Endothelial cell of umbilical vein (primary cell): ENCODE results near the gene ODAD4. TPM values are rescaled to one million over a fixed set of nuclear protein-coding genes. Genes with fewer than 3 reads are reported as not detected.

Experiments used
- BruUV-seq: library from RNA; stranded (reverse); fragments of 400-500 nt; replicated peaks from 2 replicates; lab custom pipeline; 2021; lab: Mats Ljungman, UMichigan
- CTCF ChIA-PET: fragments of 300-600, 350-600 bp; sonication (Branson Sonifier 250); formaldehyde crosslinking; loops from one replicate; lab custom pipeline; 2021; ENCODE audit warnings: antibody characterized with exemption, inconsistent platforms; lab: Charles Lee
- POLR2A ChIA-PET: fragments of 300-600, 350-600 bp; sonication (Branson Sonifier 250); formaldehyde crosslinking; loops from one replicate; lab custom pipeline; 2021; ENCODE audit warnings: antibody characterized with exemption, inconsistent platforms; lab: Charles Lee
- DNase-seq: peaks from one replicate; pipeline ENCODE4 v3.0.0-alpha.2; 2011; ENCODE audit warnings: low read depth, low spot score
- FAIRE-seq: peaks from 2 replicates; lab custom pipeline; 2011; peaks lifted over from hg19 to GRCh38; lab: Jason Lieb, UNC
- H2AFZ ChIP-seq: 2 replicates; pipeline ENCODE4 v1.6.0; 2012; ENCODE audit warnings: low read depth, low read length, control low read depth, inconsistent platforms
- H3K27ac ChIP-seq: 2 replicates; pipeline ENCODE4 v1.5.1; 2011; ENCODE audit warnings: low read depth, mild to moderate bottlenecking, control low read depth, low read length, moderate library complexity; ENCODE audit not compliant: insufficient read depth
- H3K27me3 ChIP-seq, 2 experiments: 2 replicates each; pipeline versions ENCODE4 v1.6.0 to v1.6.1; 2011; ENCODE audit warnings: low read length in 2 of 2, mixed read lengths in 1 of 2; ENCODE audit not compliant: control insufficient read depth in 2 of 2, insufficient read depth in 2 of 2
- H3K36me3 ChIP-seq, 2 experiments: 2 replicates in 1 of 2; 3 replicates in 1 of 2; pipeline ENCODE4 v1.5.1; 2011; ENCODE audit warnings: low read length in 2 of 2, mild to moderate bottlenecking in 1 of 2, moderate library complexity in 1 of 2; ENCODE audit not compliant: control insufficient read depth in 2 of 2, insufficient read depth in 2 of 2; ENCODE audit errors: extremely low read depth in 1 of 2
- H3K4me1 ChIP-seq: 3 replicates; pipeline ENCODE4 v1.5.1; 2011; ENCODE audit warnings: mild to moderate bottlenecking, low read length; ENCODE audit not compliant: control insufficient read depth, insufficient read depth; ENCODE audit errors: extremely low read depth
- H3K4me2 ChIP-seq: 2 replicates; pipeline ENCODE4 v1.6.1; 2011; ENCODE audit warnings: low read length, control low read depth, mixed read lengths; ENCODE audit not compliant: insufficient read depth
- H3K4me3 ChIP-seq, 3 experiments: fragments of 200-600 bp in 1 of 3; sonication (generic), shearing (Covaris generic) in 1 of 3; replicated peaks in 1 of 3; 2 replicates each; pipeline ENCODE4 v1.5.1; 2011 to 2016; ENCODE audit warnings: control low read depth in 3 of 3, low read length in 3 of 3, mild to moderate bottlenecking in 2 of 3, inconsistent platforms in 1 of 3, low read depth in 1 of 3, moderate library complexity in 1 of 3; ENCODE audit not compliant: insufficient read depth in 1 of 3
- H3K79me2 ChIP-seq: 2 replicates; pipeline ENCODE4 v1.6.0; 2012; ENCODE audit warnings: low read length, inconsistent platforms; ENCODE audit not compliant: control insufficient read depth, insufficient read depth
- H3K9ac ChIP-seq: replicated peaks from 2 replicates; pipeline ENCODE3; 2011; ENCODE audit warnings: low read length, control low read depth; ENCODE audit not compliant: insufficient read depth; ENCODE audit errors: extremely low read depth
- H3K9me1 ChIP-seq: replicated peaks from 3 replicates; pipeline ENCODE4 v1.6.0; 2011; ENCODE audit warnings: mild to moderate bottlenecking, low read length; ENCODE audit not compliant: control insufficient read depth, insufficient read depth; ENCODE audit errors: extremely low read depth
- H3K9me3 ChIP-seq: replicated peaks from 2 replicates; pipeline ENCODE4 v1.5.1; 2012; ENCODE audit warnings: low read length, inconsistent platforms; ENCODE audit not compliant: control insufficient read depth, insufficient read depth
- H4K20me1 ChIP-seq: replicated peaks from 2 replicates; pipeline ENCODE3; 2011; ENCODE audit warnings: mild to moderate bottlenecking, low read length; ENCODE audit not compliant: control insufficient read depth, insufficient read depth; ENCODE audit errors: extremely low read depth
- CTCF ChIP-seq, 2 donors: IDR thresholded peaks; 1 replicate in 1 of 2; 2 replicates in 1 of 2; pipeline ENCODE4 v1.5.1; 2011; ENCODE audit warnings: low read length in 2 of 2, mild to moderate bottlenecking in 2 of 2, moderate library complexity in 2 of 2, control low read depth in 1 of 2, inconsistent platforms in 1 of 2, low read depth in 1 of 2; ENCODE audit not compliant: insufficient read depth in 1 of 2; ENCODE audit errors: extremely low read depth in 1 of 2
- EZH2 ChIP-seq: IDR thresholded peaks from 2 replicates; pipeline ENCODE4 v1.6.1; 2012; ENCODE audit warnings: borderline replicate concordance, low read depth, mild to moderate bottlenecking, moderate library complexity, low read length, inconsistent platforms; ENCODE audit not compliant: severe bottlenecking
- FOS ChIP-seq: IDR thresholded peaks from 2 replicates; pipeline ENCODE4 v1.6.1; 2011; ENCODE audit warnings: mild to moderate bottlenecking, low read length, moderate library complexity, borderline replicate concordance; ENCODE audit not compliant: insufficient read depth
- GATA2 ChIP-seq: IDR thresholded peaks from 2 replicates; pipeline ENCODE4 v1.7.0; 2011; ENCODE audit warnings: low read depth, mild to moderate bottlenecking, moderate library complexity, mixed read lengths, low read length; ENCODE audit not compliant: insufficient read length, insufficient read depth
- JUN ChIP-seq: IDR thresholded peaks from 2 replicates; pipeline ENCODE4 v1.6.1; 2011; ENCODE audit warnings: borderline replicate concordance, low read depth; ENCODE audit not compliant: insufficient read length, insufficient read depth
- MAX ChIP-seq: IDR thresholded peaks from 2 replicates; pipeline ENCODE4 v1.6.1; 2011; ENCODE audit not compliant: insufficient read depth, insufficient read length
- MYC ChIP-seq: IDR thresholded peaks from one replicate; pipeline ENCODE4 v1.6.1; 2011; ENCODE audit warnings: mild to moderate bottlenecking, low read depth, low read length
- POLR2A ChIP-seq: IDR thresholded peaks from 2 replicates; pipeline ENCODE4 v1.6.1; 2012; ENCODE audit warnings: low read depth, mild to moderate bottlenecking, control low read depth, low read length
- POLR2AphosphoS5 ChIP-seq: IDR thresholded peaks from 2 replicates; pipeline ENCODE4 v1.6.1; 2012; ENCODE audit warnings: low read depth, mild to moderate bottlenecking, control low read depth, low read length, moderate library complexity; ENCODE audit not compliant: insufficient read depth
- dilution Hi-C: fragments of 300-500 bp; cut with MboI; formaldehyde crosslinking; loops from one replicate; pipeline ENCODE4 v1.15.0; 2019; ENCODE audit warnings: low sequenced_read_pairs; ENCODE audit not compliant: extremely low pct_ligation_motif_present
- intact Hi-C: fragments of 100-400 bp; cut with micrococcal nuclease; formaldehyde crosslinking; loops from one replicate; pipeline ENCODE4 v1.10.0; 2022
- polyA plus RNA-seq, 4 experiments: library from polyadenylated mRNA; depleted of rRNA in 3 of 4; stranded (reverse) in 3 of 4; unstranded in 1 of 4; fragments of >200 nt; gene quantifications; 2 replicates each; pipeline versions ENCODE4 v1.2.1 to v1.2.3, GENCODE V29; 2011 to 2012; ENCODE audit warnings: missing spikeins in 1 of 4
- total RNA-seq: library from RNA; stranded (reverse); gene quantifications from 2 replicates; pipeline ENCODE4 v1.2.3, GENCODE V29; 2021

Gene ODAD4
- total and polyA plus RNA-seq, 2 donors (not counting 3 experiments of a cell fraction or from before 2014, with no cell fraction given), result 0.19 to 1.0 TPM

- POLR2A ChIA-PET, result no interaction called here
Measured at GRCh38 chr17:42001729-42002128, 71.3 kb downstream of the ODAD4 start.

More at GRCh38 chr17:42001729-42002128, 71.3 kb downstream of the ODAD4 start:
- peaks cover 61% of the 10 kb centered on the region for H3K79me2 ChIP-seq
- CTCF ChIA-PET, result interaction anchor here (1.5 kb wide), 1 partner anchor 100 kb away, joined by 7 read pairs; no protein-coding TSS in a partner anchor
- FAIRE-seq (no peak), DNase-seq (no peak)
- H3K9ac ChIP-seq, result no peak overlapping the region
- peaks cover 16% of the 10 kb centered on the region for H3K4me1 ChIP-seq
- BruUV-seq, result no TSS peak
- H3K4me2 ChIP-seq, result no peak overlapping the region
- H2AFZ ChIP-seq, result no peak overlapping the region
- TF ChIP-seq POLR2AphosphoS5, result no peak
- no peak for TF ChIP-seq JUN
- no peak for TF ChIP-seq MAX
- no peak for TF ChIP-seq POLR2A
- TF ChIP-seq CTCF (IDR thresholded peaks at IDR 0.05; ENCODE audit: extremely low read depth in 1 of 2, insufficient read depth in 1 of 2, low read depth in 1 of 2, low read length in 2 of 2), result no peak
- no peak for TF ChIP-seq EZH2
- TF ChIP-seq FOS, result no peak
- no peak for TF ChIP-seq GATA2
- no peak for TF ChIP-seq MYC
- no peaks in the 10 kb centered on the region for H3K9me3 ChIP-seq
- H3K27me3 ChIP-seq, result no peaks in the 10 kb centered on the region
- peaks cover 15 to 31% of the 10 kb centered on the region in 2 experiments for H3K36me3 ChIP-seq
- no peaks in the 10 kb centered on the region for H3K9me1 ChIP-seq
- dilution Hi-C loops, result no loop called here
- intact Hi-C loops, result no loop called here
- H3K4me3 ChIP-seq, result no peak overlapping the region
- H3K27ac ChIP-seq, result no peak overlapping the region
- H4K20me1 ChIP-seq, result peaks cover 11% of the 10 kb centered on the region
